Lung (tissue), 12 donors: ENCODE measurements around the gene AFDN. TPM values are rescaled to one million over a fixed set of nuclear protein-coding genes. Genes with fewer than 3 reads are reported as not detected.

Experiments used
- ATAC-seq: fragments of 200-7000 bp; cut with Tn5 transposase; one replicate; pipeline ENCODE4 v1.9.1; 2020; ENCODE audit warnings: moderate number of reproducible peaks; ENCODE audit not compliant: insufficient read depth, low FRiP score
- DNase-seq, 3 donors: peaks; one replicate each; pipeline ENCODE4 v3.0.0-alpha.2; 2013 to 2017
- H3K27ac ChIP-seq, 2 donors: one replicate each; pipeline ENCODE4 v1.5.1; 2013; ENCODE audit warnings: mild to moderate bottlenecking in 2 of 2, moderate library complexity in 2 of 2, control low read depth in 1 of 2, inconsistent platforms in 1 of 2, low read depth in 1 of 2, low read length in 1 of 2
- H3K27me3 ChIP-seq, 3 donors: one replicate each; pipeline ENCODE4 v1.5.1; 2013; ENCODE audit warnings: low read length in 2 of 3; ENCODE audit not compliant: control insufficient read depth in 3 of 3, insufficient read depth in 3 of 3
- H3K36me3 ChIP-seq, 4 donors: one replicate each; pipeline ENCODE4 v1.5.1; 2013; ENCODE audit warnings: low read length in 4 of 4, mild to moderate bottlenecking in 1 of 4, moderate library complexity in 1 of 4; ENCODE audit not compliant: control insufficient read depth in 4 of 4, insufficient read depth in 4 of 4
- H3K4me1 ChIP-seq, 5 donors: one replicate each; pipeline ENCODE4 v1.5.1; 2013; ENCODE audit warnings: low read length in 5 of 5, mild to moderate bottlenecking in 2 of 5, moderate library complexity in 1 of 5; ENCODE audit not compliant: control insufficient read depth in 5 of 5, insufficient read depth in 5 of 5
- H3K4me3 ChIP-seq: one replicate; pipeline ENCODE4 v1.5.1; 2013; ENCODE audit warnings: mild to moderate bottlenecking, control low read depth, moderate library complexity
- H3K9ac ChIP-seq, 2 donors: one replicate each; pipeline ENCODE4 v1.5.1; 2013; ENCODE audit warnings: low read length in 2 of 2, control low read depth in 1 of 2; ENCODE audit not compliant: insufficient read depth in 1 of 2
- H3K9me3 ChIP-seq, 4 donors: one replicate each; pipeline ENCODE4 v1.5.1; 2013; ENCODE audit warnings: low read length in 3 of 4, mild to moderate bottlenecking in 1 of 4, moderate library complexity in 1 of 4; ENCODE audit not compliant: control insufficient read depth in 4 of 4, insufficient read depth in 3 of 4
- CTCF ChIP-seq: IDR thresholded peaks from 2 replicates; pipeline ENCODE4 v1.5.1; 2012; ENCODE audit warnings: mild to moderate bottlenecking; ENCODE audit errors: control extremely low read depth, extremely low read depth
- WGBS, 2 donors: extraction: QIAGEN DNeasy Blood & Tissue Kit; methylation state at CpG; one replicate each; pipeline ENCODE4 v1.1.7; 2013; 5-methylcytosine and 5-hydroxymethylcytosine counted together
- polyA plus RNA-seq, 2 donors: library from polyadenylated mRNA; stranded (reverse); fragments of 200-250 nt; gene quantifications; one replicate each; pipeline ENCODE4 v1.2.1, GENCODE V29; 2013
- total RNA-seq, 2 donors: library from RNA; depleted of rRNA in 1 of 2; stranded (reverse); fragments of >200 nt in 1 of 2; gene quantifications; one replicate each; pipeline ENCODE4 v1.2.1, GENCODE V29; 2014 to 2021
- donor health status: control.
- donor health status: control.
- donor health status: Bipolar disorder and iron deficiency.
- donor health status: healthy.
- donor health status: DM: yes; HTN: yes; CAD: no.

The AFDN gene
- total and polyA plus RNA-seq, 4 donors: 47.6 to 407 (median 117) TPM

GRCh38 chr6:167941822-167942221, 115.1 kb downstream of the AFDN start:
- Histone ChIP-seq H3K4me3 (no peak overlapping the region), H3K9ac (no peak overlapping the region), H3K9me3 (no peaks in the 10 kb centered on the region), H3K4me1 (peaks cover 0 to 4% (median 0%) of the 10 kb centered on the region in 5 donors), H3K36me3 (peaks cover 13 to 57% (median 21%) of the 10 kb centered on the region in 4 donors), H3K27me3 (no peaks in the 10 kb centered on the region), H3K27ac (no peak overlapping the region)
- ATAC-seq (no peak), DNase-seq (no peak)
- 78 to 87% methylated on average over 3 of the region's 3 CpGs for WGBS, 2 donors
- no peak for TF ChIP-seq CTCF

GRCh38 chr6:167944130-167944529, 117.4 kb downstream of the AFDN start:
- no peak for ATAC-seq
- no peak for TF ChIP-seq CTCF
- Histone ChIP-seq H3K9me3 (no peaks in the 10 kb centered on the region), H3K4me1 (peaks cover 0 to 3% (median 0%) of the 10 kb centered on the region in 5 donors), H3K27ac (no peak overlapping the region), H3K36me3 (peaks cover 18 to 60% (median 26%) of the 10 kb centered on the region in 4 donors), H3K9ac (no peak overlapping the region), H3K4me3 (no peak overlapping the region), H3K27me3 (no peaks in the 10 kb centered on the region)
- WGBS, 2 donors: 95 to 97% methylated on average over 4 of the region's 4 CpGs
- DNase-seq: no peak

GRCh38 chr6:167946007-167946406, 119.3 kb downstream of the AFDN start:
- DNase-seq (peak; percentile 43 to 57 (median 50)), ATAC-seq (no peak)
- no peaks in the 10 kb centered on the region for H3K27me3 ChIP-seq
- WGBS, 2 donors: 85 to 93% methylated on average over 11 of the region's 11 CpGs
- no peak overlapping the region for H3K9ac ChIP-seq
- H3K9me3 ChIP-seq: no peaks in the 10 kb centered on the region
- H3K4me1 ChIP-seq: peaks cover 0 to 3% (median 0%) of the 10 kb centered on the region in 5 donors
- no peak overlapping the region for H3K4me3 ChIP-seq
- no peak overlapping the region for H3K27ac ChIP-seq
- peaks cover 27 to 71% (median 40%) of the 10 kb centered on the region in 4 donors for H3K36me3 ChIP-seq
- no peak for TF ChIP-seq CTCF

GRCh38 chr6:167946604-167947003, 119.9 kb downstream of the AFDN start:
- DNase-seq: no peak
- Histone ChIP-seq H3K9me3 (peaks cover 0 to under 1% (median 0%) of the 10 kb centered on the region in 4 donors), H3K27ac (no peak overlapping the region), H3K4me3 (no peak overlapping the region), H3K27me3 (no peaks in the 10 kb centered on the region), H3K4me1 (peaks cover 0 to 3% (median 0%) of the 10 kb centered on the region in 5 donors), H3K36me3 (peaks cover 33 to 76% (median 45%) of the 10 kb centered on the region in 4 donors), H3K9ac (no peak overlapping the region)
- WGBS, 2 donors: 71 to 88% methylated on average over 5 of the region's 5 CpGs
- ATAC-seq: no peak
- TF ChIP-seq CTCF: no peak
